ENCODE measurements around the gene BRIP1.
"Not testable (repeated sequence)": the region's sequence is repeated elsewhere in the genome, so short reads cannot be mapped to it uniquely, and the experiment has no call there.

The BRIP1 gene

DNA sequence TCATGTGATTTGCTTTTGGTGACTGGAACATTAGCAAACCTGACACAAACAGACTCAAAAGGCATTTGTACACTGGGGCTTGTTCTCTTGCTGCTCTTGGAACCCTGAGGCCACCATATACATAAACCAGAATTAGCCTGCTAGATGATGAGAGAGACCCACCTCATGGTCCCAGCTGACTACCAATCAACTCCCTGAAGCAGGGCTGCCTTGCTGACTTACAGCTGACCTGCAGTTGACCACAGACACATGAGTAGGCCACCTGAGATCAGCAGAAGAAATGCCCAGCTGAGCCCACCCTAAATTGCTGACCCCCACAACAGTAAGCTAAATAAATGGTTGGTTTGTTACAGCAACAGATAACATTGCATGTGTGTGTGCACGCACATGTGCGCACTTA is 28.7 kb downstream of the BRIP1 start:
- TF ChIP-seq, protein P1, sequence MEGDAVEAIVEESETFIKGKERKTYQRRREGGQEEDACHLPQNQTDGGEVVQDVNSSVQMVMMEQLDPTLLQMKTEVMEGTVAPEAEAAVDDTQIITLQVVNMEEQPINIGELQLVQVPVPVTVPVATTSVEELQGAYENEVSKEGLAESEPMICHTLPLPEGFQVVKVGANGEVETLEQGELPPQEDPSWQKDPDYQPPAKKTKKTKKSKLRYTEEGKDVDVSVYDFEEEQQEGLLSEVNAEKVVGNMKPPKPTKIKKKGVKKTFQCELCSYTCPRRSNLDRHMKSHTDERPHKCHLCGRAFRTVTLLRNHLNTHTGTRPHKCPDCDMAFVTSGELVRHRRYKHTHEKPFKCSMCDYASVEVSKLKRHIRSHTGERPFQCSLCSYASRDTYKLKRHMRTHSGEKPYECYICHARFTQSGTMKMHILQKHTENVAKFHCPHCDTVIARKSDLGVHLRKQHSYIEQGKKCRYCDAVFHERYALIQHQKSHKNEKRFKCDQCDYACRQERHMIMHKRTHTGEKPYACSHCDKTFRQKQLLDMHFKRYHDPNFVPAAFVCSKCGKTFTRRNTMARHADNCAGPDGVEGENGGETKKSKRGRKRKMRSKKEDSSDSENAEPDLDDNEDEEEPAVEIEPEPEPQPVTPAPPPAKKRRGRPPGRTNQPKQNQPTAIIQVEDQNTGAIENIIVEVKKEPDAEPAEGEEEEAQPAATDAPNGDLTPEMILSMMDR (conservative IDR thresholded peaks at IDR 0.05), result no peak
- H3K27ac ChIP-seq, result no peak overlapping the region

DNA sequence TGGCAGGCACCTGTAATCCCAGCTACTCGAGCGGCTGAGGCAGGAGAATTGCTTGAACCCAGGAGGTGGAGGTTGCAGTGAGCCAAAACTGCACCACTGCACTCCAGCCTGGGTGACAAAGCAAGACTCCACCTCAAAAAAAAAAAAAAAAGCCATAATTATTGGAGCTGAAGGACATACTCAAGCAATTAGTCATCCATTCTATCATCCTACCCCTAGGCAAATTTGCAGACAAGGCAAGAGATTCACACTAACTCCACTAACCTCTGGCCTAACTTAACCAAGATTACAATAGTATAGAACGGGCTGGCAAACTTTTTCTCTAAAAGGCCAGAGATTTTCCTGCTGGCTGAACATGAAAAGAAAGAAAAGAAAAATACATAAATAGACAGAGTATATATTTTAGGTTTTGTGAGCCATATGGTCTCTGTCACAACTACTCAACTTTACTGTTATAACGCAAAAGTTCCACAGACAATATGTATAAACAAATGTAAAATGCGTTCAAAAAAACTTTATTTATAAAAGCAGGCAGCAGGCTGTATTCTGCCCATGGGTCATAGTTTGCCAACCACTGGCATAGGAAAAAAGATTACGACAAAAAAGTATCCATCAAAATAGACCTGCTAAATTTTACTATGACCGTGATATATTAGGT is 29.7 kb downstream of the BRIP1 start:
- H3K27ac ChIP-seq, result no peak overlapping the region
- TF ChIP-seq, protein P1 (conservative IDR thresholded peaks at IDR 0.05), result no peak

DNA sequence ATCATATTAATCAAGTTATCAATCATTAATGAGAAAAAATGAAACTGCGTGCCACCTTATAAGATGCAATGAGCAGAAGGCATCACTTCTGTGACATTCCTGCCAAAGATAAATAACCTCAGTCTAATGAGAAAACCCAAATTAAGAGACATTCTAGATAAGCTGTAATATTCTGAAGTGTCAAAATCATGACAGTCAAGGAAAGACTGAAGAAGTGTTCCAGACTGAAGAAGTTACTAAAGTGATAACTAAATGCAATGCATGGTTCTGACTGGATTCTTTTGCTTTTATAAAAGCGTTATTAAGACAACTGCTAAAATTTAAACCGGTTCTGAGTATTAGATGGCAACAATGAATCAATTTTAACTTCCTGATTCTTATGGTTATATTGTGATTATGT is 30.9 kb downstream of the BRIP1 start:
- TF ChIP-seq, protein P1 (conservative IDR thresholded peaks at IDR 0.05), result no peak
- H3K27ac ChIP-seq, result no peak overlapping the region

DNA sequence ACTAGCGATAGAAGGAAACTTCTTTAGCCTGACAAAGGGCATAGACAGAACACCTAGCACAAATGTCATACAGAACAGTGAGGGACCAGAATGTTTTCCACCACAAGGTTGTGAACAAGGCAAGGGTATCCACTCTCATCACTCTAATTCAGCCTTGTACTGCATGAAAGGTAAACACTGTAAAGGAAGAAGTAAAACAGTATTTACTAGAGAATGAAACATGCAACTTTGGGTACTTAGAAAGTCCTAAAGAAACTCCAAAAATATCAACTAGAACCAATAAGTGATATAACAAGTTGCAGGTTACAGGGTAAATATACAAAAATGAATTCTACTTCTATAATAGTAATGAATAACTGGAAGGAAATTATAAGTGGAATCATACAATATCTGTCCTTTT is 32.2 kb downstream of the BRIP1 start:
- TF ChIP-seq, protein P1 (conservative IDR thresholded peaks at IDR 0.05), result no peak
- no peak overlapping the region for H3K27ac ChIP-seq

DNA sequence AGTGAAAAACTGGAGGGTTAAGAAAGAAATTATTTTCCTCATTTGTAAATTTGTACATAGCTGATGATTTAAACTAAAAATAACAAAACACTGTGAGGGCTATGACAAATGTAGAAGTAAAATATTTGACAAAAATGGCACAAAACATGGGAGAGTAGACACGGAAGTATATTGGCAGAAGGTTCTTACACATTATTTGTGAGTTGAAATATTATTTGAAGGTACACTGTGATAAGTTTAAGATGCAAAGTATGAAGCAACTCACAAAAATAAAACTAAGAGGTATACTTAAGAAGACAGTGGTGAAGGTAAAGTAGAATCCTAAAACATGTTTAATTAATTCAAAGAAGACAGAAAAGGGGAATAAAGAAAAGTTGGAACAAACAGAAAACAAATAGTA is 34.6 kb downstream of the BRIP1 start:
- TF ChIP-seq, protein P1 (conservative IDR thresholded peaks at IDR 0.05), result no peak
- no peak overlapping the region for H3K27ac ChIP-seq

DNA sequence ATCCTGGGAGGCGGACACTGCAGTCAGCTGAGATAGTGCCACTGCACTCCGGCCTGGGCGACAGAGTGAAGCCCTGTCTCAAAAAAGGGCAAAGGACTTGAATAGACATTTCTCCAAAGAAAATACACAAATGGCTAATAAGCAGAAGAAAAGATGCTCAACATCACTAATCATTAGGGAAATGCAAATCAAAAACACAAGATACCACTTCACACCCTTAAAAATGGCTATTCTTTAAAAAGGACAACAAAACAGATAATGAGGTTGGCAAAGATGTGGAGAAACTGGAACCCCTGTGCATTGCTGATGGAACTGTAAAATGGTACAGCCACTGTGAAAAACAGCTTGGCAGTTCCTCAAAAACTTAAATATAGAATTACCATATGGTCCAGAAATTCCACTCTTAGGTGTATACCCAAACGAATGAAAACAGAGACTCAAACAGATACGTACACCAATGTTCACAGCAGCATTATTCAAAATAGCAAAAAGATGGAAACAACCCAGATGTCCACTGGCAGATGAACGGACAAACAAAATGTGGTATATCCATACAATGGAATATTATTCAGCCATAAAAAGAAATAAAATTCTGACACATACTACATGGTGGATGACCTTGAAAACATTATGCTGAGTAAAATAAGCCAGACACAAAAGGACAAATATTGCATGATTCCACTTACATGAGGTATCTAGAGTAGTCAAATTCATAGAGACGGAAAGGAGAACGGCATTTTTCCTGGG is 35.5 kb downstream of the BRIP1 start:
- TF ChIP-seq, protein P1 (conservative IDR thresholded peaks at IDR 0.05), result no peak
- no peak overlapping the region for H3K27ac ChIP-seq

DNA sequence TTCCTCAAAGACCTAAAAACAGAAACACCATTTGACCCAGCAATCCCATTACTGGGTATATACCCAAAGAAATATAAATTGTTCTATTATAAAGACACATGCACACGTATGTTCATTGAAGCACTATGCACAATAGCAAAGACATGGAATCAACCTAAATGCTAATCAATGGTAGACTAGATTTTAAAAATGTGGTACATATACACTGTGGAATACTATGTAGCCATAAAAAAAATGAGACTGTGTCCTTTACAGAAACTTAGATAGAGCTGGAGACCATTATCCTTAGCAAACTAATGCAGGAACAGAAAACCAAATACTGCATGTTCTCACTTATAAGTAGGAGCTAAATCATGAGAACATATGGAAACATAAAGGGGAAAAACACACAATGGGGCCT is 36.5 kb downstream of the BRIP1 start:
- not testable (repeated sequence) for H3K27ac ChIP-seq

DNA sequence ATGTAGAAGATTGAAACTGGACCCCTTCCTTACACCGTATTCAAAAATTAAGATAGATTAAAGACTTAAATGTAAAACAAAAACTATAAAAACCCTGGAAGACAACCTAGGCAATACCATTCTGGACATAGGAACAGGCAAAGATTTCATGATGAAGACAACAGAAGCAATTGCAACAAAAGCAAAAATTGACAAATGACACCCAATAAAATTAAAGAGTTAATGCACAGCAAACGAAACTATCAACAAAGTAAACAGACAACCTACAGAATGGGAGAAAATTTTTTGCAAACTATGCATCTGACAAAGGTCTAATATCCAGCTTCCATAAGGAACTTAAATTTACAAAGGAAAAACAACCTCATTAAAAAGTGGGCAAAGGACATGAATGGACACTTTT is 37.1 kb downstream of the BRIP1 start:
- not testable (repeated sequence) for H3K27ac ChIP-seq

All from VCaP (cell line).